Left lung (tissue), 10 donors: Measurements from ENCODE around the gene MPRIP. TPM values are rescaled to one million over a fixed set of nuclear protein-coding genes. Genes with fewer than 3 reads are reported as not detected.
"Not testable (repeated sequence)": the region's sequence is repeated elsewhere in the genome, so short reads cannot be mapped to it uniquely, and the experiment has no call there.

ENCODE experiments used
- ATAC-seq: fragments of 200-7000 bp; cut with Tn5 transposase; one replicate; pipeline ENCODE4 v1.9.1; 2020; ENCODE audit warnings: moderate library complexity
- DNase-seq, 4 donors: peaks; one replicate each; pipeline ENCODE4 v3.0.0-alpha.2; 2013 to 2020
- H3K27ac ChIP-seq, 2 donors: fragments of 200-600 bp; sonication (generic) in 1 of 2; one replicate each; pipeline versions ENCODE4 v1.5.0 to v1.8.0; 2020 to 2021
- H3K27me3 ChIP-seq, 2 donors: fragments of 200-600 bp; sonication (generic) in 1 of 2; one replicate each; pipeline versions ENCODE4 v1.5.0 to v1.8.0; 2020 to 2021
- H3K36me3 ChIP-seq, 2 donors: fragments of 200-600 bp; sonication (generic) in 1 of 2; one replicate each; pipeline versions ENCODE4 v1.5.0 to v1.8.0; 2020 to 2021
- H3K4me1 ChIP-seq, 2 donors: fragments of 200-600 bp; one replicate each; pipeline ENCODE4 v1.8.0; 2021
- H3K4me3 ChIP-seq, 2 donors: fragments of 200-600 bp; sonication (generic) in 1 of 2; one replicate each; pipeline versions ENCODE4 v1.5.0 to v1.8.0; 2020 to 2021; ENCODE audit warnings: mild to moderate bottlenecking in 1 of 2
- H3K9me3 ChIP-seq, 2 donors: fragments of 200-600 bp; sonication (generic) in 1 of 2; one replicate each; pipeline versions ENCODE4 v1.5.0 to v1.8.0; 2020 to 2021
- intact Hi-C, 2 donors: fragments of 100-400 bp; cut with DNase I; formaldehyde crosslinking; loops; one replicate each; pipeline versions ENCODE4 v1.11.2 to v1.14.2; 2022
- polyA plus RNA-seq, 6 donors: library from polyadenylated mRNA; unstranded; fragments of 120-200 nt; gene quantifications; one replicate each; pipeline ENCODE4 v1.2.1, GENCODE V29; 2013; ENCODE audit not compliant: insufficient read length in 6 of 6
- total RNA-seq, 2 donors: library from RNA; stranded (reverse); fragmentation: NEBNext Ultra II Directional; extraction: Animal tissue kit (Norgen Biotek cat#: 25700); gene quantifications; one replicate each; pipeline ENCODE4 v1.2.1, GENCODE V29; 2021
- TF ChIP-seq, protein P1 (sequence below), 2 donors: fragments of 200-600 bp; sonication (generic) in 1 of 2; IDR thresholded peaks; one replicate each; pipeline versions ENCODE4 v1.5.0 to v1.8.0; 2021; ENCODE audit warnings: antibody characterized with exemption in 2 of 2
- donor health status: DM: no; HTN: yes; CAD: no.
- donor health status: DM: no; HTN: no; CAD: no.

MPRIP gene
- total and polyA plus RNA-seq, 8 donors, result 221 to 338 (median 257) TPM

DNA sequence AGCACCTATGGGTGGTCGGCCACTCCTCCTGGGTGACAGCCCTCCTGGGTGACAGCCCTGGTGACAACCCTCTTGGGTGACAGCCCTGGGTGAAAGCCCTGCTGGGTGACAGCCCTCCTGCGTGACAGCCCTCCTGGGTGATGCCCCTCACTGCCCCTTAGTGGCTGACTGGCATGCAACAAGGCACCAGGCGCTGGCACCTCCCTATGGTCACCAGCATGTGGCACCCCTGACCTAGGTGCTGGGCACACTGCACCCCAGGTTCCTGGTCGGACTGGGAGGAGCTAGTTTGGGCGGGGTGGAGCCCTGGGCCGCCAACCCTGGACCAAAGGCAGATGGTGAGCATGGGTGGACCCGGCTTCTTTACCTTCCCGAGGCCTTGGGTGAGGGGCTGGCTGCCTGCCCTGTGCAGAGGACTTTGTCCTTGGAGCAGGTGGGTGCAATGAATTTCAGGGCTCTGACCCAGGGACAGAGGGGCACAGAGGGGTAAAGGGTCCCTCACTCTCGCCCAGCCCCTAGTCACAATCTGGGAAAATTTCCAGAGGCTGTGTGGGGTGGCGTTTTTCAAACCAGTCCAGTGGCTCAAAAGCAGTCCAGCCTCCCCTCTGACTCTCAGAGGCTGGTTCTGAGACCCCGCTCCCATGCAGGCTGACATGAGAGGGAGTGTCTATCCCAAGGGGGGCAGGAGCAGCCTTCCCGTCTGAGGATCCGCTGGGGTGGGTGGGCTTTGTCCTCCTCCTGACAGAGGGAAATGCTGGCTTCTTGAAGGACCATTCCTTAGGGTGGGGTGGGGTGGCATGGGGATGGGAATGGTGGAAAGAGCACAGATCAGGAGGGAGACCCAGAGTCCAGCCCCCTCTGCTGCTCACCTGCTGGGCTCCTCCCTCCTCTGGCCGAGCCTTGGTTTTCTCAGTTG lies 44.5 kb upstream of the MPRIP start:
- no peak for ATAC-seq
- intact Hi-C loops, result no loop called here
- peak in 1 of 4 donors; percentile 90 for DNase-seq

DNA sequence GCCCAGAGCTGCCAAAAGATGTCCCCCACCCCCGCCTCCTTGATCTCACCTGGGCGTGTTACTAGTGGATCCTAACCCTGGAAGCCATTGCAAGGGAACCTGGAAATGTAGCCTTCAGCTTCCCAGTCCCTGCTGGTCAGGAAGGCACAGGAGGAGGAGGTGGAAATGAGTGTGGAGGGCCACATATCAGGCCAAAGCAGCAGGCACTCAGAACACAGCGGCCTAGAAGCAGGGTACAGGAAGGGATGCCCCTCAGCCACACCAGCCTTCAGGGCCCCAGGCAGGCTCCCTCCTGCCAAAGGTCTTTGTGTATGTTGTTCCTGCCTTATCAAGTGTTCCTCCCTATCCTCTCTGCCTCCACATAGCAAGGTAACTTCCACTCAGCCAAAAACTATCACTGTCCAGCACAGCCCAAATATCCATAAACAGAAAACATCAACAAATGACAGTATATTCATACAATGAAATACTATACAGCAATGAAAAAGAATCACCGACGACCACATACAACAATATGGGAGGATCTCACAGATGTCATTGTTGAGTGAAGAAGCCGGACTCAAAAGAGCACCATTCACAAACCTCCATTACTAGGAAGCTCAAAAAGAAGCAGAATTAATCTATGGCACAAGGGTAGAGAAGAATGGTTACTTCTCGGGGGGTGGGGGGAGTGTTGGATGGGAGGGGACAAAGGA lies 42.2 kb upstream of the MPRIP start:
- no peak for ATAC-seq
- Histone ChIP-seq H3K4me3 (no peak overlapping the region), H3K27ac (no peak overlapping the region), H3K27me3 (no peaks in the 10 kb centered on the region), H3K9me3 (no peaks in the 10 kb centered on the region), H3K36me3 (no peaks in the 10 kb centered on the region), H3K4me1 (peaks cover 0 to 6% of the 10 kb centered on the region in 2 donors)
- no peak for DNase-seq
- intact Hi-C loops, result loop anchor here in 1 of 2 donors (10.0 kb wide), 1 partner anchor 215 kb away; no protein-coding TSS in a partner anchor
- TF ChIP-seq, protein P1, sequence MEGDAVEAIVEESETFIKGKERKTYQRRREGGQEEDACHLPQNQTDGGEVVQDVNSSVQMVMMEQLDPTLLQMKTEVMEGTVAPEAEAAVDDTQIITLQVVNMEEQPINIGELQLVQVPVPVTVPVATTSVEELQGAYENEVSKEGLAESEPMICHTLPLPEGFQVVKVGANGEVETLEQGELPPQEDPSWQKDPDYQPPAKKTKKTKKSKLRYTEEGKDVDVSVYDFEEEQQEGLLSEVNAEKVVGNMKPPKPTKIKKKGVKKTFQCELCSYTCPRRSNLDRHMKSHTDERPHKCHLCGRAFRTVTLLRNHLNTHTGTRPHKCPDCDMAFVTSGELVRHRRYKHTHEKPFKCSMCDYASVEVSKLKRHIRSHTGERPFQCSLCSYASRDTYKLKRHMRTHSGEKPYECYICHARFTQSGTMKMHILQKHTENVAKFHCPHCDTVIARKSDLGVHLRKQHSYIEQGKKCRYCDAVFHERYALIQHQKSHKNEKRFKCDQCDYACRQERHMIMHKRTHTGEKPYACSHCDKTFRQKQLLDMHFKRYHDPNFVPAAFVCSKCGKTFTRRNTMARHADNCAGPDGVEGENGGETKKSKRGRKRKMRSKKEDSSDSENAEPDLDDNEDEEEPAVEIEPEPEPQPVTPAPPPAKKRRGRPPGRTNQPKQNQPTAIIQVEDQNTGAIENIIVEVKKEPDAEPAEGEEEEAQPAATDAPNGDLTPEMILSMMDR (IDR thresholded peaks at IDR 0.05), result no peak

More for the DNA sequence above, 44.5 kb upstream of the MPRIP start:
- Histone ChIP-seq H3K9me3 (no peaks in the 10 kb centered on the region), H3K36me3 (no peaks in the 10 kb centered on the region), H3K27ac (no peak overlapping the region), H3K27me3 (no peaks in the 10 kb centered on the region), H3K4me1 (peaks cover 0 to 6% of the 10 kb centered on the region in 2 donors), H3K4me3 (no peak overlapping the region)
- TF ChIP-seq, protein P1 (IDR thresholded peaks at IDR 0.05), result peak in 1 of 2 donors; percentile 69

DNA sequence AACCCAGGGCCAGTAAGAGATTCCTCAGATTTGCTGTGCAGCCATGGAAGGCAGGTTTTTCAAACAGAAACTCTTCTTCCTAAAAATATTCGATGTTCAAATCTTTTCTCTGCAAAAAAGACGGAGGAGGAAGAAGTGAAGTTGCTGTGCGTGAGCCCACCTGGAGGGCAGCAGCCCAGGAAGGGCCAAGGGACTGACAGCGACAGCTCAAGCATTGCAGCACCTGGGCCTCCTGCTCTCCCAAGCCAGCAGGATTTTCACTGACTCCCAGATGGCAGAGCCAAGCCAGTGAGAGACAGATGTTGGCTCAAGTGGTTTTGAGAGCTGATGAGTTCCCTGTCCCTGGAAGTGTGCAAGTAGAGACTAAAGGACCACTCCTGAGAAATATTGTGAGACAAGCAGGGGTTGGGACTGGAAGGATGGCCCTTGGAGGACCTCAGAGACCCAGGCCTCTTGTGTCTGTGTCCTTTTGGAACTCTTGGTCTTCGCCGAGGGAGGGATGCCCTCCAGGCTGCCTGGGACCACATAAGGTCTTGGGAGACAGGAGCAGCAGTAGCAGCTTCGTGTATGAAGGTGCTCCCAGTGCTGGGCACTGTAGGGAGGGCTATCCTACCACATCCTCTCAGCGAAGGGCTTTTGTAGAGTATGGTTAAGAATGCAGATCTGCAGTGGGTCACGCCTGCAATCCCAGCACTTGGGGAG lies 41.0 kb upstream of the MPRIP start:
- H3K36me3 ChIP-seq, result no peaks in the 10 kb centered on the region
- DNase-seq (peak in 1 of 4 donors; percentile 57), ATAC-seq (no peak)
- no peaks in the 10 kb centered on the region for H3K9me3 ChIP-seq
- H3K4me3 ChIP-seq, result no peak overlapping the region
- intact Hi-C loops, result loop anchor here in 1 of 2 donors (10.0 kb wide), 1 partner anchor 214 kb away; no protein-coding TSS in a partner anchor
- TF ChIP-seq, protein P1 (IDR thresholded peaks at IDR 0.05), result no peak
- peaks cover 0 to 6% of the 10 kb centered on the region in 2 donors for H3K4me1 ChIP-seq
- H3K27me3 ChIP-seq, result no peaks in the 10 kb centered on the region
- no peak overlapping the region for H3K27ac ChIP-seq

DNA sequence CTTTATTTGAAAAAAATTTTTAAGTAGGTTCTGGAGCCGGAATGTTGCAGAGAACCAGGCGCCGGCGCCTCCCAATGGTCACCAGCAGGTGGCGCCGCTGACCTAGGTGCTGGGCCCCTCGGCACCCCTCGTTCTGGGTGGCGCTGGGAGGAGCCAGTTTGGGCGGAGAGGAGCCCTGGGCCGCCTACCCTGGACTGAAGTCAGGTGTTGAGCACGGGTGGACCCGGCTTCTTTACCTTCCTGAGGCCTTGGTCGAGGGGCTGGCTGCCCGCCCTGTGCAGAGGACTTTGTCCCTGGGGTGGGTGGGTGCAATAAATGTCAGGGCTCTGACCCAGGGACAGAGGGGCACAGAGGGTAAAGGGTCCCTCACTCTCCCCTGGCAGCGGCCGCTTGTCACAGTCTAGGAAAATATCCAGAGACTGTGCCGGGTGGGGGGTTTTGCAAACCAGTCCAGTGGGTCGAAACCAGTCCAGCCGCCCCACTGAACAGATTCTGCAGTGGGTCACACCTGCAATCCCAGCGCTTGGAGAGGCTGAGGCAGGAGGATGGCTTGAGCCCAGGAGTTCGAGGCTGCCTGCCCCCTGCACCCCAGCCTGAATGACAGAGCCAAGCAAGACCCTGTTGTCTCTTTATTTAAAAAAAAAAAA lies 40.3 kb upstream of the MPRIP start:
- DNase-seq, result peak; percentile 56 to 95 (median 81)
- TF ChIP-seq, protein P1 (IDR thresholded peaks at IDR 0.05), result peak; percentile 97 to 98
- Histone ChIP-seq H3K9me3 (no peaks in the 10 kb centered on the region), H3K36me3 (no peaks in the 10 kb centered on the region), H3K4me1 (peaks cover 0 to 6% of the 10 kb centered on the region in 2 donors), H3K4me3 (no peak overlapping the region), H3K27ac (no peak overlapping the region), H3K27me3 (no peaks in the 10 kb centered on the region)
- ATAC-seq, result peak; percentile 98
- intact Hi-C loops, result loop anchor here in 1 of 2 donors (10.0 kb wide), 1 partner anchor 213 kb away; no protein-coding TSS in a partner anchor

DNA sequence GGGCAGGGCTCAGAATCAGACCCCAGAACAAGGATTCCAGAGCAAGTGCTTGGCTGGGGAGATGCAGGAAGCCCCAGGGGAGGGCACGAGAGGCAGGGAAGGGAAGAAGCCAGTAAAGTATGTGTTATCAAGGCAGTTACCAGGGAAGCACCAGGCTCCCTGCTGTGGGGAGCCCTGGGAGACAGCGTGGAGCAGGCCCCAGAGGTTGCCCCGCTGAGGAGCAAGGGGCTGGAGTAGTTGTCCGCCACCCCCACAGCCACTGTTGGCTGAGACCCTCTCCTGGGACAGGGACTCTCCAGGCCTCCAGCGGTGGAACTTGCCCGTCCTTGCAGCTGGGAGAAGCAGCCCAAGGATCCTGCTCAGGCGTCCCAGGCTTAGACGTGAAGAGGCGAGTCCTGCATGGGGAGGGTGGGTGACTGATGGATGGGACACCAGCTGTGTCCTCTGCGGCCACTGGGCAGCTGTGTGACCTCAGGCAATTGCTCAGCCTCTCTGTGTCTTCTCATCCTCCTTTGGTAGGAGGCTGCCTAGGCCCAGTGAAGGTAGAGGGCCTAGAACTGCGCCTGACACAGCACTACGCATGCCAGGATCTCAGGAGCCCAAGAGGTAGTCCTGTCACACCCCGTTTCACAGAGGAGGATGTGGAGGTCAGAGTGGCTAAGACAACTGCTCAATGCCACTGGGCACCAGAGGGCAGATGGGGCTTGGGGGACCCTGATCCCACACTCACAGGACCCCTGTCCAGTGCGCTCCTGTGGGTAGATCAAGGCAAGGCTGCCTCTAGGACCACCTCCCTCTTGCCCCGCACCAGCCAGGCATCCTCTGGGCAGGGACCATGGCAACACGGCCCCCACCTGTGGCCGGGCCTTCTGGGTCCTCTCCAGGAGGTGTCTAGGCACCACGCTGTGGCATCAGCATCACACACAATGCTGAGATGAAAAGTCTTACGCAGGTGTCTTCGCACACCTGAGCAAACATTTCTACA lies 39.2 kb upstream of the MPRIP start:
- H3K9me3 ChIP-seq, H3K27me3 ChIP-seq, H3K4me1 ChIP-seq, H3K4me3 ChIP-seq, ATAC-seq, H3K36me3 ChIP-seq, H3K27ac ChIP-seq: not testable (repeated sequence)
- peak in 1 of 4 donors; percentile 61 for DNase-seq
- intact Hi-C loops, result loop anchor here in 1 of 2 donors (10.0 kb wide), 1 partner anchor 212 kb away; no protein-coding TSS in a partner anchor
